Neural cell (in vitro differentiated cells): ENCODE data around the gene PTGR3. TPM values are rescaled to one million over a fixed set of nuclear protein-coding genes. Genes with fewer than 3 reads are reported as not detected.

Source experiments
- H2AFZ ChIP-seq: fragments of 200-600, 300-800 bp; sonication (generic), shearing (Covaris generic); 2 replicates; pipeline ENCODE4 v1.6.0; 2014; ENCODE audit warnings: low read depth, mild to moderate bottlenecking, antibody characterized with exemption, low read length, moderate library complexity
- H3F3A ChIP-seq: fragments of 200-600 bp; shearing (Covaris generic); 2 replicates; pipeline ENCODE4 v1.6.1; 2016; ENCODE audit warnings: mild to moderate bottlenecking, moderate library complexity, mixed read lengths, antibody characterized with exemption, low read length; ENCODE audit not compliant: insufficient read depth, poor library complexity, severe bottlenecking
- H3K27ac ChIP-seq: fragments of 200-600, 300-800 bp; sonication (generic), shearing (Covaris generic); 2 replicates; pipeline ENCODE4 v1.5.1; 2014; ENCODE audit warnings: mild to moderate bottlenecking, low read length, moderate library complexity
- H3K27me3 ChIP-seq: fragments of 300-800, 200-600 bp; sonication (generic), shearing (Covaris generic); 2 replicates; pipeline ENCODE4 v1.6.0; 2014; ENCODE audit warnings: mild to moderate bottlenecking, low read depth, low read length, moderate library complexity; ENCODE audit not compliant: insufficient read depth
- H3K36me3 ChIP-seq: fragments of 300-800, 200-600 bp; sonication (generic), shearing (Covaris generic); 2 replicates; pipeline ENCODE4 v1.5.1; 2014; ENCODE audit warnings: mild to moderate bottlenecking, antibody characterized with exemption, low read length, moderate library complexity; ENCODE audit not compliant: insufficient read depth
- H3K4me2 ChIP-seq: fragments of 300-800, 200-600 bp; sonication (generic), shearing (Covaris generic); 2 replicates; pipeline ENCODE4 v1.6.0; 2014; ENCODE audit warnings: mild to moderate bottlenecking, low read length
- H3K4me3 ChIP-seq: fragments of 300-800, 200-600 bp; sonication (generic), shearing (Covaris generic); 2 replicates; pipeline ENCODE4 v1.5.1; 2014; ENCODE audit warnings: mild to moderate bottlenecking, low read length, moderate library complexity
- H3K79me2 ChIP-seq: fragments of 200-600 bp; shearing (Covaris generic); replicated peaks from 2 replicates; pipeline ENCODE4 v1.6.0; 2014; ENCODE audit warnings: mild to moderate bottlenecking, low read length, moderate library complexity; ENCODE audit not compliant: insufficient read depth
- H3K9ac ChIP-seq: fragments of 300-800, 200-600 bp; sonication (generic), shearing (Covaris generic); 2 replicates; pipeline ENCODE4 v1.6.1; 2016; ENCODE audit warnings: mild to moderate bottlenecking, low read length, mixed read lengths
- H3K9me2 ChIP-seq: fragments of 200-600 bp; shearing (Covaris generic); 2 replicates; pipeline ENCODE4 v1.6.1; 2016; ENCODE audit warnings: mild to moderate bottlenecking, low read length, mixed read lengths; ENCODE audit not compliant: insufficient read depth
- H3K9me3 ChIP-seq: fragments of 200-600, 300-800 bp; sonication (generic), shearing (Covaris generic); 2 replicates; pipeline ENCODE4 v1.6.1; 2016; ENCODE audit warnings: mild to moderate bottlenecking, mixed run types, low read length, moderate library complexity, mixed read lengths
- H4K20me1 ChIP-seq: fragments of 200-600 bp; shearing (Covaris generic); 2 replicates; pipeline ENCODE4 v1.6.1; 2016; ENCODE audit warnings: mild to moderate bottlenecking, mixed run types; ENCODE audit not compliant: insufficient read depth
- EP300 ChIP-seq: fragments of 450-650 bp; conservative IDR thresholded peaks from 2 replicates; pipeline ENCODE4 v1.6.1; 2014; ENCODE audit warnings: antibody characterized with exemption, mild to moderate bottlenecking, moderate library complexity; ENCODE audit not compliant: poor library complexity, severe bottlenecking
- EZH2 ChIP-seq: fragments of 200-600, 300-800 bp; shearing (Covaris generic), sonication (generic); IDR thresholded peaks from 2 replicates; pipeline ENCODE4 v1.6.1; 2014; ENCODE audit warnings: antibody characterized with exemption, low read length, borderline replicate concordance, mild to moderate bottlenecking; ENCODE audit not compliant: insufficient read depth, poor library complexity, severe bottlenecking
- MXI1 ChIP-seq: fragments of 450-650 bp; conservative IDR thresholded peaks from 2 replicates; pipeline ENCODE4 v1.6.1; 2014; ENCODE audit warnings: antibody characterized with exemption, mild to moderate bottlenecking; ENCODE audit not compliant: poor library complexity, severe bottlenecking
- POLR2AphosphoS5 ChIP-seq: IDR thresholded peaks from 2 replicates; pipeline ENCODE4 v1.6.1; 2012
- RAD21 ChIP-seq: fragments of 450-650 bp; conservative IDR thresholded peaks from 2 replicates; pipeline ENCODE4 v1.6.1; 2014; ENCODE audit warnings: antibody characterized with exemption, mild to moderate bottlenecking, moderate library complexity
- SMC3 ChIP-seq: fragments of 450-650 bp; conservative IDR thresholded peaks from 2 replicates; pipeline ENCODE4 v1.6.1; 2014; ENCODE audit warnings: antibody characterized with exemption, mild to moderate bottlenecking, moderate library complexity; ENCODE audit not compliant: poor library complexity
- TAF1 ChIP-seq: IDR thresholded peaks from 2 replicates; pipeline ENCODE4 v1.6.1; 2012; ENCODE audit warnings: low read depth
- polyA plus RNA-seq: library from polyadenylated mRNA; depleted of rRNA; stranded (reverse); fragments of >200 nt; gene quantifications from 2 replicates; pipeline ENCODE4 v1.2.3, GENCODE V29; 2014
- TF ChIP-seq, protein P1 (sequence below): fragments of 450-650 bp; IDR thresholded peaks from 2 replicates; pipeline ENCODE4 v1.5.1; 2014; ENCODE audit warnings: antibody characterized with exemption, mild to moderate bottlenecking, moderate library complexity; ENCODE audit not compliant: poor library complexity, severe bottlenecking
- TF ChIP-seq, protein P2 (sequence below): IDR thresholded peaks from 2 replicates; pipeline ENCODE4 v1.6.1; 2012; ENCODE audit warnings: borderline replicate concordance

Gene PTGR3
- polyA plus RNA-seq, 1 donor from 2014 or later, result 5.9 TPM

DNA sequence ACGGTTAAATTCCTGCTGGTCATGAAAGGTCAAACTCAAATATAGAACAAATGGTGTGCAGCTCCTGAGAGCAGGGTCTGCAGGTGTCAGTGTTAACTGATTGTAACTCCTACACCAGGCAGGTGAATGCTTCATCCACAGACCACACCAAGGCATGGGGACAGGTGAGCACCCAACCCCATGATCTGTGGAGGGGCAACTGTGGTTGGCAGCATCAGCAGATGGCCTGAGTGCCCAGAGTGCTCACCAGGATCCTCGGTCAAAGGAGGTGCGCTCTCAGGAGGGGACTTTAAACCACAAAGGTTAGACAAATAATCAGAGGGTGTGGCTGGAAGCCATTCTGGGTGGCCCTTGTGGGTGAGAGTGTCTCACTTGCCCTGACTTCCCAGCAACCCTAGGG lies 44.5 kb downstream of the PTGR3 start:
- no peaks in the 10 kb centered on the region for H4K20me1 ChIP-seq
- H3K9me3 ChIP-seq, result no peaks in the 10 kb centered on the region
- no peaks in the 10 kb centered on the region for H3K9me2 ChIP-seq
- no peaks in the 10 kb centered on the region for H3K27me3 ChIP-seq
- no peak overlapping the region for H2AFZ ChIP-seq
- H3K27ac ChIP-seq, result no peak overlapping the region
- no peaks in the 10 kb centered on the region for H3F3A ChIP-seq
- H3K9ac ChIP-seq, result no peak overlapping the region
- H3K4me2 ChIP-seq, result no peak overlapping the region
- H3K4me3 ChIP-seq, result no peak overlapping the region
- no peaks in the 10 kb centered on the region for H3K36me3 ChIP-seq
- H3K79me2 ChIP-seq, result no peaks in the 10 kb centered on the region
- TF ChIP-seq, protein P1, sequence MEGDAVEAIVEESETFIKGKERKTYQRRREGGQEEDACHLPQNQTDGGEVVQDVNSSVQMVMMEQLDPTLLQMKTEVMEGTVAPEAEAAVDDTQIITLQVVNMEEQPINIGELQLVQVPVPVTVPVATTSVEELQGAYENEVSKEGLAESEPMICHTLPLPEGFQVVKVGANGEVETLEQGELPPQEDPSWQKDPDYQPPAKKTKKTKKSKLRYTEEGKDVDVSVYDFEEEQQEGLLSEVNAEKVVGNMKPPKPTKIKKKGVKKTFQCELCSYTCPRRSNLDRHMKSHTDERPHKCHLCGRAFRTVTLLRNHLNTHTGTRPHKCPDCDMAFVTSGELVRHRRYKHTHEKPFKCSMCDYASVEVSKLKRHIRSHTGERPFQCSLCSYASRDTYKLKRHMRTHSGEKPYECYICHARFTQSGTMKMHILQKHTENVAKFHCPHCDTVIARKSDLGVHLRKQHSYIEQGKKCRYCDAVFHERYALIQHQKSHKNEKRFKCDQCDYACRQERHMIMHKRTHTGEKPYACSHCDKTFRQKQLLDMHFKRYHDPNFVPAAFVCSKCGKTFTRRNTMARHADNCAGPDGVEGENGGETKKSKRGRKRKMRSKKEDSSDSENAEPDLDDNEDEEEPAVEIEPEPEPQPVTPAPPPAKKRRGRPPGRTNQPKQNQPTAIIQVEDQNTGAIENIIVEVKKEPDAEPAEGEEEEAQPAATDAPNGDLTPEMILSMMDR, result no peak
- TF ChIP-seq EZH2, result no peak
- no peak for TF ChIP-seq RAD21
- no peak for TF ChIP-seq TAF1
- TF ChIP-seq MXI1, result no peak
- TF ChIP-seq POLR2AphosphoS5, result no peak
- no peak for TF ChIP-seq SMC3

DNA sequence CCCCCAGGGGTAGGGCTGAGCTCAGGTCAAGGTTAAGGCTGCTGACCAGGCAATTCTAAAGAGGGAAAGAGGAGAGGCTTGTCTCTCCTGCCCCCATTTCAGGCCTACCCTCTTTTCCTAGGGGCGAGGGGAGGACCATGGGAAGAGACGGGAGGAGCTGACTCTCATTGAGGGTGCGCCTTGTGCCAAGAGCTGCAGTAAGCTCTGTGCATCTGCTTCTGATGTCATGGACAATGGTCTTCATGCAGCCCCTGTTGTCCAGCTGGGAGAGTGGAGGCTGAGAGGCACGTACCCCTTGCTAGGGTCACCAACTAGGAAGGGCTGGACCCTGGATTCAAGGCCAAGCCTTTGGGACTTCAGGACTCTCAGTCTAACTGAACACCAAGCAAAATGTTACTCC lies 45.2 kb downstream of the PTGR3 start:
- no peak overlapping the region for H3K4me3 ChIP-seq
- H3F3A ChIP-seq, result no peaks in the 10 kb centered on the region
- H3K36me3 ChIP-seq, result no peaks in the 10 kb centered on the region
- H3K27me3 ChIP-seq, result no peaks in the 10 kb centered on the region
- no peak overlapping the region for H3K4me2 ChIP-seq
- no peaks in the 10 kb centered on the region for H4K20me1 ChIP-seq
- TF ChIP-seq, protein P2, sequence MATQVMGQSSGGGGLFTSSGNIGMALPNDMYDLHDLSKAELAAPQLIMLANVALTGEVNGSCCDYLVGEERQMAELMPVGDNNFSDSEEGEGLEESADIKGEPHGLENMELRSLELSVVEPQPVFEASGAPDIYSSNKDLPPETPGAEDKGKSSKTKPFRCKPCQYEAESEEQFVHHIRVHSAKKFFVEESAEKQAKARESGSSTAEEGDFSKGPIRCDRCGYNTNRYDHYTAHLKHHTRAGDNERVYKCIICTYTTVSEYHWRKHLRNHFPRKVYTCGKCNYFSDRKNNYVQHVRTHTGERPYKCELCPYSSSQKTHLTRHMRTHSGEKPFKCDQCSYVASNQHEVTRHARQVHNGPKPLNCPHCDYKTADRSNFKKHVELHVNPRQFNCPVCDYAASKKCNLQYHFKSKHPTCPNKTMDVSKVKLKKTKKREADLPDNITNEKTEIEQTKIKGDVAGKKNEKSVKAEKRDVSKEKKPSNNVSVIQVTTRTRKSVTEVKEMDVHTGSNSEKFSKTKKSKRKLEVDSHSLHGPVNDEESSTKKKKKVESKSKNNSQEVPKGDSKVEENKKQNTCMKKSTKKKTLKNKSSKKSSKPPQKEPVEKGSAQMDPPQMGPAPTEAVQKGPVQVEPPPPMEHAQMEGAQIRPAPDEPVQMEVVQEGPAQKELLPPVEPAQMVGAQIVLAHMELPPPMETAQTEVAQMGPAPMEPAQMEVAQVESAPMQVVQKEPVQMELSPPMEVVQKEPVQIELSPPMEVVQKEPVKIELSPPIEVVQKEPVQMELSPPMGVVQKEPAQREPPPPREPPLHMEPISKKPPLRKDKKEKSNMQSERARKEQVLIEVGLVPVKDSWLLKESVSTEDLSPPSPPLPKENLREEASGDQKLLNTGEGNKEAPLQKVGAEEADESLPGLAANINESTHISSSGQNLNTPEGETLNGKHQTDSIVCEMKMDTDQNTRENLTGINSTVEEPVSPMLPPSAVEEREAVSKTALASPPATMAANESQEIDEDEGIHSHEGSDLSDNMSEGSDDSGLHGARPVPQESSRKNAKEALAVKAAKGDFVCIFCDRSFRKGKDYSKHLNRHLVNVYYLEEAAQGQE, result no peak
- TF ChIP-seq MXI1, result no peak
- TF ChIP-seq EP300, result no peak
- TF ChIP-seq TAF1, result no peak
- TF ChIP-seq, protein P1, result no peak
- TF ChIP-seq POLR2AphosphoS5, result no peak
- TF ChIP-seq RAD21, result no peak
- no peak for TF ChIP-seq SMC3
- no peak for TF ChIP-seq EZH2
- H3K27ac ChIP-seq, result no peak overlapping the region
- no peaks in the 10 kb centered on the region for H3K9me2 ChIP-seq
- no peak overlapping the region for H2AFZ ChIP-seq
- H3K9me3 ChIP-seq, result no peaks in the 10 kb centered on the region
- H3K79me2 ChIP-seq, result no peaks in the 10 kb centered on the region
- no peak overlapping the region for H3K9ac ChIP-seq
